ENCODE results near the gene KIAA1328.

The KIAA1328 gene

DNA sequence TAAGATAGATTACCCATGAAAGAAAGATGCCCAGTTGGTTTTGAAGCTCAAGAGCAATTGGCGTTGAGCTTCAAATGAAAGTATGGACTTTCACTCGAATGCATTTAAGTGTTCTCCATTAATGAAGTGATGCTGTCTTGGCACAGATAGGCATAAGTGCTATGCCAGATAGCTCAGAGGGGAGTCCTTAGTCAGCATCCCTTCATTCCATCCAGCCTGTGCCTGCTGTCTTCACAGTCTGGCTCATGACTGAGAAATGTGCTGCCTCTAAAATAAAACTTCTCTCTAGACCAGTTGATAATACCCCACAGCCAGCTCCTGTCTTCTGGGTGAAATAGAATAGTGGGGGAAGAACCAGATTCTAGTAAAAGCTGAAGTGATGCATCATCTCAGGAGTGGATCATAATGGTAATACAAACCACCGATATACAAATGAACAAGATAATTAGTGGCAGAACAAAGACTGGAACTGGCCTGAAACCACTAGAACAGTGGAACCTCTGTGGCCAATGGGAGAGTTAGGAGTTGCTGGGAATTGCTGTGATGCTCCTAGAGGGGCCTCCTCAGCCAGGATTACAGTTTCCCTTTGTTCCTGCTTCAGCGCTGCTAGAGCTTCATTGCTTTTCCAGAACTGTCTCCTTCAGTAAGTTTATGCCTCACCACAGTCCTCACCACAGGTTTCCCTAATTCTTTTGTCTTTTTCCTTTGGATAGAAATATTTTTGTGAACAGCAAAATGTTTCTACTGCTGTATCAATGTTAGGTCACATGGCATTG lies 359.3 kb downstream of the KIAA1328 start:
- no peak overlapping the region for H3K9ac ChIP-seq (ENCODE audit: low read length in 2 of 2)
- no peaks in the 10 kb centered on the region for H3K27me3 ChIP-seq (ENCODE audit: control insufficient read depth in 1 of 2, insufficient read depth in 2 of 2, low read length in 2 of 2)
- H3K9me3 ChIP-seq (ENCODE audit: control insufficient read depth in 2 of 2, low read length in 2 of 2), result no peaks in the 10 kb centered on the region
- no peak overlapping the region for H3K27ac ChIP-seq (ENCODE audit: low read length)
- H3K4me1 ChIP-seq (ENCODE audit: control insufficient read depth, insufficient read depth, low read length), result no peaks in the 10 kb centered on the region
- H3K4me3 ChIP-seq (ENCODE audit: low read length in 2 of 2), result no peak overlapping the region
- H3K36me3 ChIP-seq (ENCODE audit: control insufficient read depth in 2 of 2, insufficient read depth in 2 of 2, low read length in 2 of 2), result no peaks in the 10 kb centered on the region

DNA sequence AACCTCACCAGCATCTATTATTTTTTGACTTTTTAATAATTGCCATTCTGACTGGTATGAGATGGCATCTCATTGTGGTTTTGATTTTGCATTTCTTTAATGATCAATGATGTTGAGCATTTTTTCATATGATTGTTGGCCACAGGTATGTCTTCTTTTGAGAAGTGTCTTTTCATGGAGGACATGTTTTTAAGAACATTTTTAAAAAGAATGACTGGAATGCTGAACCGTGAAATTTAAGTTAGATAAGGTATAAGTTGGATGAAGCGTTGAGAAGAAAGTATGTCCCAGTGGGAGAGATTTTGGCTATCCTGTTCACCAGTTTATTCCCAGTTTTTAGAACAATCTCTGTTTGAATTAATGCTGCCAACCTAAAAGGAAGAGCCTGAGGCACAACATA lies 370.8 kb downstream of the KIAA1328 start:
- Histone ChIP-seq H3K36me3 (ENCODE audit: control insufficient read depth in 2 of 2, insufficient read depth in 2 of 2, low read length in 2 of 2) (no peaks in the 10 kb centered on the region), H3K4me3 (ENCODE audit: low read length in 2 of 2) (no peak overlapping the region), H3K27me3 (ENCODE audit: control insufficient read depth in 1 of 2, insufficient read depth in 2 of 2, low read length in 2 of 2) (no peaks in the 10 kb centered on the region), H3K27ac (ENCODE audit: low read length) (no peak overlapping the region), H3K9ac (ENCODE audit: low read length in 2 of 2) (no peak overlapping the region), H3K4me1 (ENCODE audit: control insufficient read depth, insufficient read depth, low read length) (no peaks in the 10 kb centered on the region), H3K9me3 (ENCODE audit: control insufficient read depth in 2 of 2, low read length in 2 of 2) (peaks cover 0 to 2% of the 10 kb centered on the region in 2 donors)

DNA sequence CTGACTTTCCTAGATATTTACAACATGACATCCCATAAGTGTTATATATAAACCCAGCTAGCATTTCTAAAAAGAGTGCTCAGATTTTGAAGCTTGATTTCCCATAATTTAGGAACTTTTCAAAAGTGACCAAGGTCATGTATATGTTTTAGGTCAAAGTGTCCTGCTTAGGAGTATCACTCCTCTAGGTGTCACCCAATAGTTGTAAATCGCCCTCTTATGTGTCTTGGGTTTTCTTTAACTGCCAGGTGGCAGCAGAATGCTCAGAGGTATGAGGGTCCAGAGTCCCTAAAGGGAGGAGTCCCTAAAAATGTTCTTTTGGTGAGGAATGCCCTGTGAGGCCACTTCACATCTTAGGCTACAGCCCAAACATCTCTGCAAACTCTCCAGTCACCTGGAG lies 378.4 kb downstream of the KIAA1328 start:
- Histone ChIP-seq H3K9ac (ENCODE audit: low read length in 2 of 2) (no peak overlapping the region), H3K27ac (ENCODE audit: low read length) (no peak overlapping the region), H3K9me3 (ENCODE audit: control insufficient read depth in 2 of 2, low read length in 2 of 2) (peaks cover 0 to 2% of the 10 kb centered on the region in 2 donors), H3K27me3 (ENCODE audit: control insufficient read depth in 1 of 2, insufficient read depth in 2 of 2, low read length in 2 of 2) (no peaks in the 10 kb centered on the region), H3K4me1 (ENCODE audit: control insufficient read depth, insufficient read depth, low read length) (no peaks in the 10 kb centered on the region), H3K4me3 (ENCODE audit: low read length in 2 of 2) (no peak overlapping the region), H3K36me3 (ENCODE audit: control insufficient read depth in 2 of 2, insufficient read depth in 2 of 2, low read length in 2 of 2) (no peaks in the 10 kb centered on the region)

DNA sequence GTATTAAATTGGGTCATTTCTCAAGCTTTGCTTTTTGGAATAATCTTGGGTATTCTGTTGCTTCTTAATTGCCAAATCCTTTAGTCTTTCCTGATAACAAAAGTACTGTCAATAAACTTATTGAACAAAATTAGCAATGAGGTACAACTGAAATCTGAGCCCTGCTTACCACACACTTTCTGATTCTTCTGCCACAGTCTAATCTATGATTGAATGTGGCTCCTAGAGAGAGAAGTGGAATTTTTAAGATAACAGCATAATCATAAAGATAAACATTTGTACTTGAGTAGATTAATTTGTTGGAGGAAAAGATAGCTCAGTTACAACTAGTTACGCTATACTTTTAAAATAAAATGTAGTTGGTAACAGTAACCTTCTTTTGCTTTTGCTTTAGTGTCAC lies 381.9 kb downstream of the KIAA1328 start:
- Histone ChIP-seq H3K9me3 (ENCODE audit: control insufficient read depth in 2 of 2, low read length in 2 of 2) (no peaks in the 10 kb centered on the region), H3K4me3 (ENCODE audit: low read length in 2 of 2) (no peak overlapping the region), H3K9ac (ENCODE audit: low read length in 2 of 2) (no peak overlapping the region), H3K4me1 (ENCODE audit: control insufficient read depth, insufficient read depth, low read length) (no peaks in the 10 kb centered on the region), H3K36me3 (ENCODE audit: control insufficient read depth in 2 of 2, insufficient read depth in 2 of 2, low read length in 2 of 2) (no peaks in the 10 kb centered on the region), H3K27me3 (ENCODE audit: control insufficient read depth in 1 of 2, insufficient read depth in 2 of 2, low read length in 2 of 2) (no peaks in the 10 kb centered on the region), H3K27ac (ENCODE audit: low read length) (no peak overlapping the region)

DNA sequence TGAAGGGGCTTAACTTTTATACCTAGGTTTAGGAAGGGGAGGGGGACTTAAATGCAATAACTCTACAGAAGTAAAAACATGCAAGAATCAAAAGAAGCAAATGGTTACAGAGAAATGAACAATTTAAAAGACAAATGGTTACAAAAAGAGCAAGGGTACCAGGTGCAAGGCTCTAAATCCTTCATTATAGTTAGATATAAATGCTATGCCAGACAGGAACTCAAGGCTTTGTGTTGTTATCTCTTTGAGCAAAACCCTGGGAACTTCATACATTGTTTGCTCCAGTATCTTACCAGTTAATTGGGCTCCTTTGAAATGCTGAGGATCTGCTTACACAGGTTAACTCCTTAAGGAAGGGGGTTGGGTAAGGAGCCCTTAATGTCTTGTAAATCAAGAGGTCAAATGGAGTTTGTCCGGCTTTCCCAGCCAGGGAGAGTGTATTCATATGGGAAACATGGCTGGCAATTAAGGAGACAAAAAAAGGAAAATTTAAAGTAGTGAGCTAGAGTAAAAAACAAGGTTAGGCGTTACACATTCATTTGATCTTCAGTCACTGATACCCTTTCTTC lies 389.2 kb downstream of the KIAA1328 start:
- peaks cover 0 to 6% of the 10 kb centered on the region in 2 donors for H3K9me3 ChIP-seq (ENCODE audit: control insufficient read depth in 2 of 2, low read length in 2 of 2)
- no peak overlapping the region for H3K9ac ChIP-seq (ENCODE audit: low read length in 2 of 2)
- H3K27ac ChIP-seq (ENCODE audit: low read length), result no peak overlapping the region
- H3K4me1 ChIP-seq (ENCODE audit: control insufficient read depth, insufficient read depth, low read length), result no peaks in the 10 kb centered on the region
- H3K27me3 ChIP-seq (ENCODE audit: control insufficient read depth in 1 of 2, insufficient read depth in 2 of 2, low read length in 2 of 2), result no peaks in the 10 kb centered on the region
- H3K4me3 ChIP-seq (ENCODE audit: low read length in 2 of 2), result no peak overlapping the region
- H3K36me3 ChIP-seq (ENCODE audit: control insufficient read depth in 2 of 2, insufficient read depth in 2 of 2, low read length in 2 of 2), result no peaks in the 10 kb centered on the region

DNA sequence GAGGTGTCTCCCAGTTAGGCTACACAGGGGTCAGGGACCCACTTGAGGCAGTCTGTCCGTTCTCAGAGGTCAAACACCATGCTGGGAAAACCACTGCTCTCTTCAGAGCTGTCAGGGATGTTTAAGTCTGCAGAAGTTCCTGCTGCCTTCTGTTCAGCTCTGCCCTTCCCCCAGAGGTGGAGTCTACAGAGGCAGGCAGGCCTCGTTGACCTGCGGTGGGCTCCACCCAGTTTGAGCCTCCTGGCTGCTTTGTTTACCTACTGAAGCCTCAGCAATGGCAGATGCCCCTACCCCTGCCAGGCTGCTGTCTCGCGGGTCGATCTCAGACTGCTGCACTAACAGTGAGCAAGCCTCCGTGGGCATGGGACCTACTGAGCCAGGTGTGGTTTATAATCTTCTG lies 390.3 kb downstream of the KIAA1328 start:
- H3K4me3 ChIP-seq (ENCODE audit: low read length in 2 of 2), result no peak overlapping the region
- peaks cover 0 to 6% of the 10 kb centered on the region in 2 donors for H3K9me3 ChIP-seq (ENCODE audit: control insufficient read depth in 2 of 2, low read length in 2 of 2)
- no peak overlapping the region for H3K27ac ChIP-seq (ENCODE audit: low read length)
- no peaks in the 10 kb centered on the region for H3K36me3 ChIP-seq (ENCODE audit: control insufficient read depth in 2 of 2, insufficient read depth in 2 of 2, low read length in 2 of 2)
- H3K4me1 ChIP-seq (ENCODE audit: control insufficient read depth, insufficient read depth, low read length), result no peaks in the 10 kb centered on the region
- no peaks in the 10 kb centered on the region for H3K27me3 ChIP-seq (ENCODE audit: control insufficient read depth in 1 of 2, insufficient read depth in 2 of 2, low read length in 2 of 2)
- no peak overlapping the region for H3K9ac ChIP-seq (ENCODE audit: low read length in 2 of 2)

DNA sequence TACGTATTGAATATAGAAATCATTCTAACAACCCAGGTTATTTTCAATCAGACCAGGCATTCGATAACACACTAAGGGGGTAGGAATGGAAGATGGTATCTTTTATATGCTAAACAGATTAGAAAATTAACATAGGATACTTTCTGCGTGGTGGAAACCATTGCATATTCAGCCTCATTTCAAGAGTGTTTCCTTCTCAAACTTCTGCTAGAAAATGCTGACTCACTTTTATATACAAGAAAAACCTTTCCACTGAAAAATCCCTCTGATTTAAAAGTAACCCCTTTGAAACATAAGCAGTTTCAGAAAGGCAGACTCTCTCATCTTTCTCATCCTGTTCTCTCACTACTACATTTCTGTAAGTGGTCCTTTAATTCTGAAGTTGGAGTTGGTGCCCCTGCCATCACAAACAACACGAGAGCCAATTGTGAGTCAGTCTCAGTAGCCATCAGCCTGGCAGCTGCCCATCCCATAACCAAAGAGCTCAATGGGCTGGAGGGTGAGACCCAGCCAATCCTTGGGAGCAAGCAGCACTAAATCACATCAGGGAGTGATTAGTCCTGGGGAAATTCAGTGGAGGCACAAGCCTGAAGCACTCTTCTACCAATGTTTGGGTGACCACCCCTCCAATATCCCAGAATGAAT lies 393.5 kb downstream of the KIAA1328 start:
- no peaks in the 10 kb centered on the region for H3K27me3 ChIP-seq (ENCODE audit: control insufficient read depth in 1 of 2, insufficient read depth in 2 of 2, low read length in 2 of 2)
- H3K9ac ChIP-seq (ENCODE audit: low read length in 2 of 2), result no peak overlapping the region
- H3K27ac ChIP-seq (ENCODE audit: low read length), result no peak overlapping the region
- no peaks in the 10 kb centered on the region for H3K4me1 ChIP-seq (ENCODE audit: control insufficient read depth, insufficient read depth, low read length)
- H3K4me3 ChIP-seq (ENCODE audit: low read length in 2 of 2), result no peak overlapping the region
- peaks cover 0 to 6% of the 10 kb centered on the region in 2 donors for H3K9me3 ChIP-seq (ENCODE audit: control insufficient read depth in 2 of 2, low read length in 2 of 2)
- H3K36me3 ChIP-seq (ENCODE audit: control insufficient read depth in 2 of 2, insufficient read depth in 2 of 2, low read length in 2 of 2), result peaks cover 0 to 4% of the 10 kb centered on the region in 2 donors

DNA sequence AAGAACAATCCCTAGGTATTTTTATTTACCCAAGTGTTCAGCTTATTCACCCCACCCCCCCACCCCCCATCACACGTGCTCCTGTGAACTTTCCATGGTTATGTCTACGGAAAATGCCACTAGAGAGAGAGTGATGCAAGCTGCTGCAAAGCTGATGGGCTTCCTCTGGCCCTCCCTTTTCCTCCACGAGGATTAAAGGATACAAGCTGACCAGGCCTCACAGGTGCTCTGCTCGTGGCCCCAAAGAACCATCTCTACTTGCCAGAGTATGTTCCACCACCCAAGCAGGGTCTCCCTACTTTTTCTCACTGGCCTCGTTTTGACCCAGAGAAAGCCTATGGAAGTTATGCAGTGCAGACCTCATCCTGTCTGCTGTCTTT lies 394.1 kb downstream of the KIAA1328 start:
- peaks cover 0 to 4% of the 10 kb centered on the region in 2 donors for H3K36me3 ChIP-seq (ENCODE audit: control insufficient read depth in 2 of 2, insufficient read depth in 2 of 2, low read length in 2 of 2)
- H3K9me3 ChIP-seq (ENCODE audit: control insufficient read depth in 2 of 2, low read length in 2 of 2), result peaks cover 0 to 6% of the 10 kb centered on the region in 2 donors
- no peaks in the 10 kb centered on the region for H3K27me3 ChIP-seq (ENCODE audit: control insufficient read depth in 1 of 2, insufficient read depth in 2 of 2, low read length in 2 of 2)
- H3K27ac ChIP-seq (ENCODE audit: low read length), result no peak overlapping the region
- no peak overlapping the region for H3K4me3 ChIP-seq (ENCODE audit: low read length in 2 of 2)
- no peak overlapping the region for H3K9ac ChIP-seq (ENCODE audit: low read length in 2 of 2)
- no peaks in the 10 kb centered on the region for H3K4me1 ChIP-seq (ENCODE audit: control insufficient read depth, insufficient read depth, low read length)

DNA sequence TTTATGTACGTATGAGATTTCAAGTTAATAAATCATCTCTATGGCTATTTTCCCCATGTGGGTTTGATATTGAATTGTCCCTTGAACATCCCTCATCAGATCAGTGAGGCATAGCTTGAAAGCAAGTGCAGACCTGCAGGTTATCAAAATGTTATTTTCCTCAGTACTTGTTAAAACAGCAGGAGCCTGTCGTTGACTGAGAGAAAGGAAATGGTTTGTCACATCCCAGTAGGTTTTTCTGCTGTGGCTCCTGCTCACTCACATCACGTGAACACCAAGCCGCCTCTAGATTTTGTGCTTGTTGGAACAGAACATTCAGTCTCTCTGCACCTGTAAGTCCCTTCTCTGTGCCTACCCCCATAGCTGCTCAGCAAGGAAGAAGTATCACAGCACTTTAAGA lies 396.4 kb downstream of the KIAA1328 start:
- no peaks in the 10 kb centered on the region for H3K27me3 ChIP-seq (ENCODE audit: control insufficient read depth in 1 of 2, insufficient read depth in 2 of 2, low read length in 2 of 2)
- H3K9me3 ChIP-seq (ENCODE audit: control insufficient read depth in 2 of 2, low read length in 2 of 2), result no peaks in the 10 kb centered on the region
- H3K9ac ChIP-seq (ENCODE audit: low read length in 2 of 2), result no peak overlapping the region
- no peak overlapping the region for H3K27ac ChIP-seq (ENCODE audit: low read length)
- H3K36me3 ChIP-seq (ENCODE audit: control insufficient read depth in 2 of 2, insufficient read depth in 2 of 2, low read length in 2 of 2), result peaks cover 0 to 4% of the 10 kb centered on the region in 2 donors
- H3K4me3 ChIP-seq (ENCODE audit: low read length in 2 of 2), result no peak overlapping the region
- H3K4me1 ChIP-seq (ENCODE audit: control insufficient read depth, insufficient read depth, low read length), result no peaks in the 10 kb centered on the region

DNA sequence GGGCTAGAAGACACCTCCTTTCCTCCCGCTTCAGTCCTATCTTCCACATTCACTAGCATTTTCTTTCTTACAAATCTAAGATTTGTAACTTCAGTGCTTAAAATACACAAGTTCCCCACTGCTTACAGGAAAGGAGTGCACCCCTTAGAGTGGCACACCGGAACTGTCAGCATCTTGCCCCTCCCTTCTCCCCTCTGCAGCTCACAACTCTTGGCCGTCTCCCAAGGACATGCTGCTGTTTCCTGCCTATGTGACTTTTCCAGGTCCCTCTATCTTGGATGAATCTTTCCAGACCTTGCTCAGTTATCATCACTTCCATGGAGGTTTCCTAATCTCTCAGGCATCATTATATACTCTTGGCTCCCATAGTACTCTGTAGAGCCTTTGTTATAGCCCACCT lies 401.8 kb downstream of the KIAA1328 start:
- Histone ChIP-seq H3K9ac (ENCODE audit: low read length in 2 of 2) (no peak overlapping the region), H3K36me3 (ENCODE audit: control insufficient read depth in 2 of 2, insufficient read depth in 2 of 2, low read length in 2 of 2) (no peaks in the 10 kb centered on the region), H3K9me3 (ENCODE audit: control insufficient read depth in 2 of 2, low read length in 2 of 2) (no peaks in the 10 kb centered on the region), H3K27ac (ENCODE audit: low read length) (no peak overlapping the region), H3K4me3 (ENCODE audit: low read length in 2 of 2) (no peak overlapping the region), H3K4me1 (ENCODE audit: control insufficient read depth, insufficient read depth, low read length) (peaks cover 11% of the 10 kb centered on the region), H3K27me3 (ENCODE audit: control insufficient read depth in 1 of 2, insufficient read depth in 2 of 2, low read length in 2 of 2) (no peaks in the 10 kb centered on the region)

DNA sequence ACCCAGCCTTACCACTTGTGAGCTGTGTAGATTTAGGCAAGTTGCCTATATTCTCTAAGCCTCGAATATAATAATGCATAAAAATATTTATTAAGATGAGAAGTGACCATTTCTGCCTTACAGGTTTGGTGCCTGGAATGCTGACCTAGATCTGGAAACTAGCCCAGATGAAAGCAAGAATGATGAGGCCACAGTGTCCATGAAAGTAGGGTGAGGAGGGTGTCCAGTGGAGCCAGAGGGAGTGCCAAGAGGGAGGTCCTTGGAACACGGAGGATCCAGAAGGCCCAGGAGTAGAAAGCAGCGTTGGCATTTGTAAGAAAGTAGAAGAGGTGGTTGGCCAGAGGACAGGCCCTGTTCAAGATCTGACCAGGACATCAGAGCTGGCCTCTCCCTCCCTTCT lies 402.3 kb downstream of the KIAA1328 start:
- Histone ChIP-seq H3K27ac (ENCODE audit: low read length) (no peak overlapping the region), H3K4me3 (ENCODE audit: low read length in 2 of 2) (no peak overlapping the region), H3K36me3 (ENCODE audit: control insufficient read depth in 2 of 2, insufficient read depth in 2 of 2, low read length in 2 of 2) (no peaks in the 10 kb centered on the region), H3K27me3 (ENCODE audit: control insufficient read depth in 1 of 2, insufficient read depth in 2 of 2, low read length in 2 of 2) (no peaks in the 10 kb centered on the region), H3K4me1 (ENCODE audit: control insufficient read depth, insufficient read depth, low read length) (peaks cover 11% of the 10 kb centered on the region), H3K9me3 (ENCODE audit: control insufficient read depth in 2 of 2, low read length in 2 of 2) (no peaks in the 10 kb centered on the region), H3K9ac (ENCODE audit: low read length in 2 of 2) (no peak overlapping the region)
